Hepatocyte (in vitro differentiated cells): ENCODE results near the gene LIPH. TPM values are rescaled to one million over a fixed set of nuclear protein-coding genes. Genes with fewer than 3 reads are reported as not detected.
"Not testable (repeated sequence)": the region's sequence is repeated elsewhere in the genome, so short reads cannot be mapped to it uniquely, and the experiment has no call there.

Source experiments
- DNase-seq: peaks from one replicate; pipeline ENCODE4 v3.0.0-alpha.2; 2016; ENCODE audit warnings: low spot score
- H2AFZ ChIP-seq: fragments of 200-600 bp; sonication (generic); 2 replicates; pipeline ENCODE4 v1.6.0; 2016; ENCODE audit warnings: antibody characterized with exemption, mild to moderate bottlenecking
- H3K27ac ChIP-seq: fragments of 200-600 bp; sonication (generic); 2 replicates; pipeline ENCODE4 v1.5.1; 2016; ENCODE audit warnings: mild to moderate bottlenecking
- H3K27me3 ChIP-seq: fragments of 200-600 bp; sonication (generic); 2 replicates; pipeline ENCODE4 v1.6.1; 2016
- H3K36me3 ChIP-seq: fragments of 200-600 bp; sonication (generic); replicated peaks from 2 replicates; pipeline ENCODE4 v1.5.1; 2016; ENCODE audit warnings: low read depth; ENCODE audit not compliant: insufficient read depth
- H3K4me1 ChIP-seq: fragments of 200-600 bp; sonication (generic); 2 replicates; pipeline ENCODE4 v1.5.1; 2016; ENCODE audit warnings: mild to moderate bottlenecking, moderate library complexity; ENCODE audit not compliant: insufficient read depth
- H3K4me2 ChIP-seq: fragments of 200-600 bp; sonication (generic); 2 replicates; pipeline ENCODE4 v1.6.0; 2016
- H3K4me3 ChIP-seq: fragments of 200-600 bp; sonication (generic); 2 replicates; pipeline ENCODE4 v1.5.1; 2016; ENCODE audit warnings: mild to moderate bottlenecking
- H3K79me2 ChIP-seq: fragments of 200-600 bp; sonication (generic); 2 replicates; pipeline ENCODE4 v1.6.0; 2017; ENCODE audit warnings: mild to moderate bottlenecking
- H3K9me2 ChIP-seq: fragments of 200-600 bp; sonication (generic); replicated peaks from 2 replicates; pipeline ENCODE4 v1.6.0; 2017; ENCODE audit warnings: mild to moderate bottlenecking; ENCODE audit not compliant: insufficient read depth
- H3K9me3 ChIP-seq: fragments of 200-600 bp; sonication (generic); 2 replicates; pipeline ENCODE4 v1.5.1; 2016; ENCODE audit warnings: low read depth, mild to moderate bottlenecking
- H4K20me1 ChIP-seq: fragments of 200-600 bp; sonication (generic); 2 replicates; pipeline ENCODE4 v1.6.0; 2016; ENCODE audit warnings: mild to moderate bottlenecking; ENCODE audit not compliant: insufficient read depth, poor library complexity, severe bottlenecking
- CTCF ChIP-seq: fragments of 200-600 bp; sonication (generic); IDR thresholded peaks from 2 replicates; pipeline ENCODE4 v1.5.1; 2016; ENCODE audit warnings: antibody characterized with exemption, mild to moderate bottlenecking; ENCODE audit not compliant: poor library complexity
- EZH2 ChIP-seq: fragments of 200-600 bp; sonication (generic); IDR thresholded peaks from 2 replicates; pipeline ENCODE4 v1.6.1; 2016; ENCODE audit warnings: antibody characterized with exemption, mild to moderate bottlenecking, borderline replicate concordance
- EZH2phosphoT487 ChIP-seq: fragments of 200-600 bp; sonication (generic); IDR thresholded peaks from one replicate; pipeline ENCODE4 v1.6.1; 2018; ENCODE audit warnings: antibody characterized with exemption, mild to moderate bottlenecking, low read depth, moderate library complexity; ENCODE audit not compliant: unreplicated experiment, severe bottlenecking
- WGBS: methylation state at CpG from one replicate; pipeline ENCODE4 v1.1.6; 2016; ENCODE audit warnings: low lambda C conversion rate; ENCODE audit errors: missing lambda C conversion rate; 5-methylcytosine and 5-hydroxymethylcytosine counted together
- polyA plus RNA-seq: library from polyadenylated mRNA; unstranded; fragments of >200 nt; fragmentation: Nextera tagmentation; extraction: Ambion mirVana; gene quantifications from 2 replicates; pipeline ENCODE4 v1.2.1, GENCODE V29; 2016
- total RNA-seq: library from RNA; depleted of rRNA; stranded (reverse); fragments of >200 nt; gene quantifications from 2 replicates; pipeline ENCODE4 v1.2.3, GENCODE V29; 2014

LIPH gene
- total and polyA plus RNA-seq, 2 experiments from 2014 or later: 4.9 to 10.7 TPM

GRCh38 chr3:185484296-185484695 lies 68.1 kb downstream of the LIPH start:
- no peak overlapping the region for H3K4me2 ChIP-seq
- H3K79me2 ChIP-seq: no peaks in the 10 kb centered on the region
- H3K36me3 ChIP-seq: no peaks in the 10 kb centered on the region
- no peaks in the 10 kb centered on the region for H3K9me2 ChIP-seq
- H3K9me3 ChIP-seq: no peaks in the 10 kb centered on the region
- no peak overlapping the region for H3K4me3 ChIP-seq
- whole genome bisulfite sequencing: 88% methylated on average over 3 of the region's 3 CpGs
- H3K27ac ChIP-seq: no peak overlapping the region
- DNase-seq: no peak
- H3K4me1 ChIP-seq: peaks cover 6% of the 10 kb centered on the region
- no peaks in the 10 kb centered on the region for H3K27me3 ChIP-seq
- H2AFZ ChIP-seq: no peak overlapping the region
- H4K20me1 ChIP-seq: no peaks in the 10 kb centered on the region
- TF ChIP-seq EZH2 (no peak), CTCF (no peak), EZH2phosphoT487 (no peak)

GRCh38 chr3:185479373-185479945 lies 72.9 kb downstream of the LIPH start:
- no peaks in the 10 kb centered on the region for H3K9me2 ChIP-seq
- no peaks in the 10 kb centered on the region for H3K27me3 ChIP-seq
- H3K4me3 ChIP-seq: no peak overlapping the region
- no peak overlapping the region for H3K4me2 ChIP-seq
- DNase-seq: no peak
- H3K9me3 ChIP-seq: no peaks in the 10 kb centered on the region
- no peaks in the 10 kb centered on the region for H3K79me2 ChIP-seq
- WGBS: 99% methylated on average over 2 of the region's 2 CpGs
- H3K36me3 ChIP-seq: no peaks in the 10 kb centered on the region
- H3K27ac ChIP-seq: no peak overlapping the region
- H4K20me1 ChIP-seq: no peaks in the 10 kb centered on the region
- no peak overlapping the region for H2AFZ ChIP-seq
- TF ChIP-seq CTCF: no peak
- H3K4me1 ChIP-seq: no peaks in the 10 kb centered on the region

- Histone ChIP-seq H3K4me3 (no peak overlapping the region), H3K4me1 (no peaks in the 10 kb centered on the region), H2AFZ (no peak overlapping the region), H3K9me2 (no peaks in the 10 kb centered on the region), H3K27me3 (no peaks in the 10 kb centered on the region), H3K36me3 (no peaks in the 10 kb centered on the region), H3K27ac (no peak overlapping the region), H3K4me2 (no peak overlapping the region), H3K9me3 (no peaks in the 10 kb centered on the region), H3K79me2 (no peaks in the 10 kb centered on the region), H4K20me1 (no peaks in the 10 kb centered on the region)
- WGBS: 91% methylated on average over 3 of the region's 3 CpGs
- DNase-seq: no peak
- no peak for TF ChIP-seq CTCF
- TF ChIP-seq EZH2: no peak
- no peak for TF ChIP-seq EZH2phosphoT487
These were observed 75.1 kb downstream of the LIPH start for GRCh38 chr3:185477316-185477715.

- not testable (repeated sequence) for H3K27ac ChIP-seq, H2AFZ ChIP-seq, H3K36me3 ChIP-seq, H3K9me3 ChIP-seq, H4K20me1 ChIP-seq, H3K27me3 ChIP-seq, H3K4me3 ChIP-seq, H3K79me2 ChIP-seq, H3K9me2 ChIP-seq, H3K4me2 ChIP-seq, H3K4me1 ChIP-seq, DNase-seq
- over 99% methylated on average over 6 of the region's 6 CpGs for WGBS
These were observed 77.5 kb downstream of the LIPH start for GRCh38 chr3:185474922-185475321.
